ENCODE measurements around the gene PJVK.

DNA sequence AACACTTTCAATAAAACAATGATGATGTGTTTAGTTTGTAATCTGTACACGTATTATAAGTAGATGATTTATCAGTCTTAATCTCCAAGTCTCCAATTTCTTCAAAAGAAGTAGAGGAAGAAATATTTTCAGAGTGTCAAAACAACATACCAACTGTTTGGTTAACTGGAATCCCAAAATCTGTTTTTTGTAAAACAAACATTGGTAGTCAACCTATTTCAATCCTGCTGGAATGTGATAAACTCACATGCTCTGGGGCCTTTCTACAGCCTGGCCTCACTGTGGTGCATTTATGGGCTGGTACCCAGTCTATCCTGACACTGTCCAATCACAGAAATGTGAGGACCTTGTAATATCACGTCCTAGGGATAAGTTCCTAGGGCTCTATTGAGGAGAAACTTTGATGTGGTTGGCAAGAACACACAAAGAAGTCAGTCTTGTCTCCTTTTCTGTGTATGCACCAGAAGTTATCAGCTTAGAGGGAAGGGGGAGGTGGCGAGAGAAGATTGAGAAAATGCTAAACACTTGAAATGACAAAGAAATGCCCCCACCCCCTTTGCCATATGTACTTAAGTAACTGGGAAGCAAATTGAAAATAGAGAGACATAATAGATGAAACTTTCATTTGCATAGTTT lies 47.4 kb upstream of the PJVK start:
- no peak for TF ChIP-seq EZH2phosphoT487 (IDR thresholded peaks at IDR 0.05; ENCODE audit: low read depth, severe bottlenecking, unreplicated experiment)
- TF ChIP-seq, protein P1, sequence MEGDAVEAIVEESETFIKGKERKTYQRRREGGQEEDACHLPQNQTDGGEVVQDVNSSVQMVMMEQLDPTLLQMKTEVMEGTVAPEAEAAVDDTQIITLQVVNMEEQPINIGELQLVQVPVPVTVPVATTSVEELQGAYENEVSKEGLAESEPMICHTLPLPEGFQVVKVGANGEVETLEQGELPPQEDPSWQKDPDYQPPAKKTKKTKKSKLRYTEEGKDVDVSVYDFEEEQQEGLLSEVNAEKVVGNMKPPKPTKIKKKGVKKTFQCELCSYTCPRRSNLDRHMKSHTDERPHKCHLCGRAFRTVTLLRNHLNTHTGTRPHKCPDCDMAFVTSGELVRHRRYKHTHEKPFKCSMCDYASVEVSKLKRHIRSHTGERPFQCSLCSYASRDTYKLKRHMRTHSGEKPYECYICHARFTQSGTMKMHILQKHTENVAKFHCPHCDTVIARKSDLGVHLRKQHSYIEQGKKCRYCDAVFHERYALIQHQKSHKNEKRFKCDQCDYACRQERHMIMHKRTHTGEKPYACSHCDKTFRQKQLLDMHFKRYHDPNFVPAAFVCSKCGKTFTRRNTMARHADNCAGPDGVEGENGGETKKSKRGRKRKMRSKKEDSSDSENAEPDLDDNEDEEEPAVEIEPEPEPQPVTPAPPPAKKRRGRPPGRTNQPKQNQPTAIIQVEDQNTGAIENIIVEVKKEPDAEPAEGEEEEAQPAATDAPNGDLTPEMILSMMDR (IDR thresholded peaks at IDR 0.05; ENCODE audit: poor library complexity), result no peak

All from hepatocyte (in vitro differentiated cells).